Liver (tissue), 9 donors: Measurements from ENCODE around the gene NAV2. TPM values are rescaled to one million over a fixed set of nuclear protein-coding genes. Genes with fewer than 3 reads are reported as not detected.

Experiments
- DNase-seq: peaks from one replicate; pipeline ENCODE4 v3.0.0-alpha.2; 2017; ENCODE audit warnings: low spot score
- H3K27ac ChIP-seq, 2 donors: one replicate each; pipeline ENCODE4 v1.7.0; 2013; ENCODE audit warnings: inconsistent platforms in 2 of 2, low read length in 2 of 2, control low read depth in 1 of 2, low read depth in 1 of 2, mild to moderate bottlenecking in 1 of 2
- H3K27me3 ChIP-seq, 4 donors: one replicate each; pipeline versions ENCODE4 v1.6.1 to v1.7.0; 2013; ENCODE audit warnings: low read length in 3 of 4, inconsistent platforms in 1 of 4, mild to moderate bottlenecking in 1 of 4, moderate library complexity in 1 of 4; ENCODE audit not compliant: control insufficient read depth in 4 of 4, insufficient read depth in 4 of 4
- H3K36me3 ChIP-seq, 4 donors: one replicate each; pipeline versions ENCODE4 v1.6.1 to v1.7.0; 2013; ENCODE audit warnings: low read length in 3 of 4, mild to moderate bottlenecking in 3 of 4, low read depth in 1 of 4, moderate library complexity in 1 of 4; ENCODE audit not compliant: control insufficient read depth in 4 of 4, insufficient read depth in 3 of 4
- H3K4me1 ChIP-seq, 4 donors: one replicate each; pipeline versions ENCODE4 v1.6.1 to v1.7.0; 2013; ENCODE audit warnings: low read length in 3 of 4, mild to moderate bottlenecking in 3 of 4, moderate library complexity in 1 of 4; ENCODE audit not compliant: control insufficient read depth in 4 of 4, insufficient read depth in 4 of 4
- H3K4me3 ChIP-seq, 3 donors: one replicate each; pipeline versions ENCODE4 v1.6.1 to v1.7.0; 2013; ENCODE audit warnings: low read length in 3 of 3, control low read depth in 1 of 3, low read depth in 1 of 3, mild to moderate bottlenecking in 1 of 3
- H3K9ac ChIP-seq, 2 donors: one replicate each; pipeline ENCODE4 v1.7.0; 2013; ENCODE audit warnings: low read length in 2 of 2, mild to moderate bottlenecking in 2 of 2, moderate library complexity in 2 of 2, control low read depth in 1 of 2, low read depth in 1 of 2
- H3K9me3 ChIP-seq, 4 donors: one replicate each; pipeline versions ENCODE4 v1.6.1 to v1.7.0; 2013; ENCODE audit warnings: low read length in 3 of 4; ENCODE audit not compliant: control insufficient read depth in 4 of 4
- EGR1 ChIP-seq, 2 donors: IDR thresholded peaks; 2 replicates each; pipeline ENCODE4 v1.6.1; 2016 to 2018; ENCODE audit warnings: antibody characterized with exemption in 2 of 2, low read depth in 2 of 2
- FOXA1 ChIP-seq: IDR thresholded peaks from 2 replicates; pipeline ENCODE4 v1.6.1; 2016; ENCODE audit warnings: antibody characterized with exemption
- FOXA2 ChIP-seq: IDR thresholded peaks from 2 replicates; pipeline ENCODE4 v1.6.1; 2016; ENCODE audit warnings: antibody characterized with exemption
- GABPA ChIP-seq, 2 donors: IDR thresholded peaks in 1 of 2; conservative IDR thresholded peaks in 1 of 2; 2 replicates each; pipeline ENCODE4 v1.6.1; 2016; ENCODE audit warnings: antibody characterized with exemption in 2 of 2, mild to moderate bottlenecking in 1 of 2, moderate library complexity in 1 of 2
- HNF4A ChIP-seq, 2 donors: conservative IDR thresholded peaks; 2 replicates each; pipeline ENCODE4 v1.6.1; 2016; ENCODE audit warnings: antibody characterized with exemption in 2 of 2, mild to moderate bottlenecking in 2 of 2
- HNF4G ChIP-seq: IDR thresholded peaks from 2 replicates; pipeline ENCODE4 v1.6.1; 2016; ENCODE audit warnings: antibody characterized with exemption
- JUND ChIP-seq, 2 donors: IDR thresholded peaks; 2 replicates each; pipeline ENCODE4 v1.6.1; 2016; ENCODE audit warnings: antibody characterized with exemption in 2 of 2
- NR2F2 ChIP-seq: IDR thresholded peaks from 2 replicates; pipeline ENCODE4 v1.6.1; 2016; ENCODE audit warnings: antibody characterized with exemption
- RAD21 ChIP-seq, 2 donors: IDR thresholded peaks; 2 replicates each; pipeline ENCODE4 v1.6.1; 2016; ENCODE audit warnings: antibody characterized with exemption in 2 of 2, mild to moderate bottlenecking in 2 of 2
- RXRA ChIP-seq, 2 donors: IDR thresholded peaks; 2 replicates each; pipeline ENCODE4 v1.6.1; 2017 to 2018; ENCODE audit warnings: antibody characterized with exemption in 2 of 2, mild to moderate bottlenecking in 1 of 2
- SP1 ChIP-seq: IDR thresholded peaks from 2 replicates; pipeline ENCODE4 v1.6.1; 2018; ENCODE audit warnings: antibody characterized with exemption, mild to moderate bottlenecking
- TAF1 ChIP-seq: conservative IDR thresholded peaks from 2 replicates; pipeline ENCODE4 v1.6.1; 2016; ENCODE audit warnings: antibody characterized with exemption, mild to moderate bottlenecking
- YY1 ChIP-seq: IDR thresholded peaks from 2 replicates; pipeline ENCODE4 v1.6.1; 2016; ENCODE audit warnings: antibody characterized with exemption, mild to moderate bottlenecking
- WGBS: extraction: QIAGEN DNeasy Blood & Tissue Kit; methylation state at CpG from one replicate; pipeline ENCODE4 v1.1.7; 2013; 5-methylcytosine and 5-hydroxymethylcytosine counted together
- polyA plus RNA-seq, 2 donors: library from polyadenylated mRNA; stranded (reverse) in 1 of 2; unstranded in 1 of 2; fragments of 200-250 nt in 1 of 2; fragments of >200 nt in 1 of 2; fragmentation: Nextera tagmentation in 1 of 2; extraction: Ambion mirVana in 1 of 2; gene quantifications; one replicate each; pipeline versions ENCODE4 v1.2.1 to v1.2.3, GENCODE V29; 2013 to 2015
- total RNA-seq, 2 donors: library from RNA; depleted of rRNA; stranded (reverse); fragments of >200 nt; gene quantifications; one replicate each; pipeline ENCODE4 v1.2.3, GENCODE V29; 2014
- TF ChIP-seq, protein P1 (sequence below): IDR thresholded peaks from 2 replicates; pipeline ENCODE4 v1.6.1; 2016; ENCODE audit warnings: antibody characterized with exemption, mild to moderate bottlenecking
- TF ChIP-seq, protein P2 (sequence below): IDR thresholded peaks from 2 replicates; pipeline ENCODE4 v1.6.1; 2016; ENCODE audit warnings: antibody characterized with exemption
- TF ChIP-seq, protein P3 (sequence below): IDR thresholded peaks from 2 replicates; pipeline ENCODE4 v1.6.1; 2016; ENCODE audit warnings: antibody characterized with exemption
- TF ChIP-seq, protein P4 (sequence below): fragments of 150-350 bp; IDR thresholded peaks from 2 replicates; pipeline ENCODE4 v1.5.1; 2017; ENCODE audit warnings: improper control_type of control experiment, low read depth, low read length; ENCODE audit not compliant: missing input control
- TF ChIP-seq, protein P5 (sequence below): IDR thresholded peaks from 2 replicates; pipeline ENCODE4 v1.6.1; 2016; ENCODE audit warnings: antibody characterized with exemption
- donor health status: healthy.
- donor health status: healthy.
- donor health status: healthy.
- donor health status: healthy.
- donor health status: healthy.

NAV2 gene
- total and polyA plus RNA-seq, 4 donors: 6.3 to 20.5 (median 11.6) TPM

DNA sequence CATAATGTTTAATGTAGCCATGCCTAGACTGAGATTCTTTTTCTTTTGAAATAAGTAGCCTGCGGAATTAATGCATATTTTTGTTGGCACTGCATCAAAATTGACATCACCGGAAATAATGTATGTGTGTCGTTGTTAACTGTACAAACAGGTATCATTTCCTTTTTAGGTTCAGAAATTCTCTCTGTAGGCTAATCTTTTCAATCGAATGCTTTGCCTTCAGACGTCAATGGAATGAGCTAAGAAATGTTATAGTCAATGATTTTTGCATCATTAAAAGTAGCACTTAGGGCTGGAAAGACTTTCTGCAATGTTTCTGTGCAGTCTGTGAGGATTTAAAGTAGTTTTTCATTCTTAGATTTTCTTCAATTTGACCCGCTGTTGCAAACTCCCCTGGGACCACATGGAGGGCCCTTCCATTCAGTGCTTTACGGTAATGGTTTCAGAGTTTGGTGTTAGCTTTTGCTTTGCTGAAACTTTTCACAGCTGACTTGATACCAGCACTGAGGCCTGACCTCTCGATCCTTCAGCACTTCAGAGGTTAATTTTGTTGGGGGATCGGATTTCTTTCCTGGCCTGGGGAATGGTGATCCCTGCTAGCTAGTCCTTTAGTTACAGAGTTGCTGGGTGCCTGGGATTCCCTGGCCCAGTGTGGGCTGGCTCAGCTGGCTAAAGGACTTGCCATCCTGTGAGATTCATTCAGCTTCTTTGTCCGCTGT, 309.9 kb downstream of the NAV2 start:
- 62% methylated on average over 10 of the region's 10 CpGs for WGBS
- no peaks in the 10 kb centered on the region for H3K27me3 ChIP-seq
- H3K4me1 ChIP-seq: peaks cover 2 to 49% (median 7%) of the 10 kb centered on the region in 4 donors
- no peaks in the 10 kb centered on the region for H3K36me3 ChIP-seq
- peak overlapping the region; percentile 56 to 73 for H3K9ac ChIP-seq
- no peak for DNase-seq
- TF ChIP-seq RAD21 (IDR thresholded peaks at IDR 0.05) (peak in 1 of 2 donors; percentile 56), TAF1 (peak; percentile 74), HNF4G (peak; percentile 25), SP1 (peak; percentile 6), YY1 (peak; percentile 86), FOXA2 (no peak), RXRA (IDR thresholded peaks at IDR 0.05) (peak in 1 of 2 donors; percentile 11), NR2F2 (peak; percentile 61), FOXA1 (no peak), EGR1 (IDR thresholded peaks at IDR 0.05; ENCODE audit: low read depth in 2 of 2) (no peak), JUND (IDR thresholded peaks at IDR 0.05) (no peak), GABPA (IDR thresholded peaks at IDR 0.05 in 1 of 2, conservative IDR thresholded peaks at IDR 0.05 in 1 of 2) (no peak), HNF4A (conservative IDR thresholded peaks at IDR 0.05) (peak in 1 of 2 donors; percentile 30)
- TF ChIP-seq, protein P1, sequence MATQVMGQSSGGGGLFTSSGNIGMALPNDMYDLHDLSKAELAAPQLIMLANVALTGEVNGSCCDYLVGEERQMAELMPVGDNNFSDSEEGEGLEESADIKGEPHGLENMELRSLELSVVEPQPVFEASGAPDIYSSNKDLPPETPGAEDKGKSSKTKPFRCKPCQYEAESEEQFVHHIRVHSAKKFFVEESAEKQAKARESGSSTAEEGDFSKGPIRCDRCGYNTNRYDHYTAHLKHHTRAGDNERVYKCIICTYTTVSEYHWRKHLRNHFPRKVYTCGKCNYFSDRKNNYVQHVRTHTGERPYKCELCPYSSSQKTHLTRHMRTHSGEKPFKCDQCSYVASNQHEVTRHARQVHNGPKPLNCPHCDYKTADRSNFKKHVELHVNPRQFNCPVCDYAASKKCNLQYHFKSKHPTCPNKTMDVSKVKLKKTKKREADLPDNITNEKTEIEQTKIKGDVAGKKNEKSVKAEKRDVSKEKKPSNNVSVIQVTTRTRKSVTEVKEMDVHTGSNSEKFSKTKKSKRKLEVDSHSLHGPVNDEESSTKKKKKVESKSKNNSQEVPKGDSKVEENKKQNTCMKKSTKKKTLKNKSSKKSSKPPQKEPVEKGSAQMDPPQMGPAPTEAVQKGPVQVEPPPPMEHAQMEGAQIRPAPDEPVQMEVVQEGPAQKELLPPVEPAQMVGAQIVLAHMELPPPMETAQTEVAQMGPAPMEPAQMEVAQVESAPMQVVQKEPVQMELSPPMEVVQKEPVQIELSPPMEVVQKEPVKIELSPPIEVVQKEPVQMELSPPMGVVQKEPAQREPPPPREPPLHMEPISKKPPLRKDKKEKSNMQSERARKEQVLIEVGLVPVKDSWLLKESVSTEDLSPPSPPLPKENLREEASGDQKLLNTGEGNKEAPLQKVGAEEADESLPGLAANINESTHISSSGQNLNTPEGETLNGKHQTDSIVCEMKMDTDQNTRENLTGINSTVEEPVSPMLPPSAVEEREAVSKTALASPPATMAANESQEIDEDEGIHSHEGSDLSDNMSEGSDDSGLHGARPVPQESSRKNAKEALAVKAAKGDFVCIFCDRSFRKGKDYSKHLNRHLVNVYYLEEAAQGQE: peak; percentile 63
- TF ChIP-seq, protein P2, sequence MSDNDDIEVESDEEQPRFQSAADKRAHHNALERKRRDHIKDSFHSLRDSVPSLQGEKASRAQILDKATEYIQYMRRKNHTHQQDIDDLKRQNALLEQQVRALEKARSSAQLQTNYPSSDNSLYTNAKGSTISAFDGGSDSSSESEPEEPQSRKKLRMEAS: no peak
- TF ChIP-seq, protein P3, sequence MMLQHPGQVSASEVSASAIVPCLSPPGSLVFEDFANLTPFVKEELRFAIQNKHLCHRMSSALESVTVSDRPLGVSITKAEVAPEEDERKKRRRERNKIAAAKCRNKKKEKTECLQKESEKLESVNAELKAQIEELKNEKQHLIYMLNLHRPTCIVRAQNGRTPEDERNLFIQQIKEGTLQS: no peak
- TF ChIP-seq, protein P4, sequence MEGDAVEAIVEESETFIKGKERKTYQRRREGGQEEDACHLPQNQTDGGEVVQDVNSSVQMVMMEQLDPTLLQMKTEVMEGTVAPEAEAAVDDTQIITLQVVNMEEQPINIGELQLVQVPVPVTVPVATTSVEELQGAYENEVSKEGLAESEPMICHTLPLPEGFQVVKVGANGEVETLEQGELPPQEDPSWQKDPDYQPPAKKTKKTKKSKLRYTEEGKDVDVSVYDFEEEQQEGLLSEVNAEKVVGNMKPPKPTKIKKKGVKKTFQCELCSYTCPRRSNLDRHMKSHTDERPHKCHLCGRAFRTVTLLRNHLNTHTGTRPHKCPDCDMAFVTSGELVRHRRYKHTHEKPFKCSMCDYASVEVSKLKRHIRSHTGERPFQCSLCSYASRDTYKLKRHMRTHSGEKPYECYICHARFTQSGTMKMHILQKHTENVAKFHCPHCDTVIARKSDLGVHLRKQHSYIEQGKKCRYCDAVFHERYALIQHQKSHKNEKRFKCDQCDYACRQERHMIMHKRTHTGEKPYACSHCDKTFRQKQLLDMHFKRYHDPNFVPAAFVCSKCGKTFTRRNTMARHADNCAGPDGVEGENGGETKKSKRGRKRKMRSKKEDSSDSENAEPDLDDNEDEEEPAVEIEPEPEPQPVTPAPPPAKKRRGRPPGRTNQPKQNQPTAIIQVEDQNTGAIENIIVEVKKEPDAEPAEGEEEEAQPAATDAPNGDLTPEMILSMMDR: peak; percentile 3
- TF ChIP-seq, protein P5, sequence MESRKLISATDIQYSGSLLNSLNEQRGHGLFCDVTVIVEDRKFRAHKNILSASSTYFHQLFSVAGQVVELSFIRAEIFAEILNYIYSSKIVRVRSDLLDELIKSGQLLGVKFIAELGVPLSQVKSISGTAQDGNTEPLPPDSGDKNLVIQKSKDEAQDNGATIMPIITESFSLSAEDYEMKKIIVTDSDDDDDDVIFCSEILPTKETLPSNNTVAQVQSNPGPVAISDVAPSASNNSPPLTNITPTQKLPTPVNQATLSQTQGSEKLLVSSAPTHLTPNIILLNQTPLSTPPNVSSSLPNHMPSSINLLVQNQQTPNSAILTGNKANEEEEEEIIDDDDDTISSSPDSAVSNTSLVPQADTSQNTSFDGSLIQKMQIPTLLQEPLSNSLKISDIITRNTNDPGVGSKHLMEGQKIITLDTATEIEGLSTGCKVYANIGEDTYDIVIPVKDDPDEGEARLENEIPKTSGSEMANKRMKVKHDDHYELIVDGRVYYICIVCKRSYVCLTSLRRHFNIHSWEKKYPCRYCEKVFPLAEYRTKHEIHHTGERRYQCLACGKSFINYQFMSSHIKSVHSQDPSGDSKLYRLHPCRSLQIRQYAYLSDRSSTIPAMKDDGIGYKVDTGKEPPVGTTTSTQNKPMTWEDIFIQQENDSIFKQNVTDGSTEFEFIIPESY: no peak
- peak overlapping the region; percentile 33 to 54 (median 42) for H3K4me3 ChIP-seq
- peak overlapping the region; percentile 86 to 88 for H3K27ac ChIP-seq
- no peaks in the 10 kb centered on the region for H3K9me3 ChIP-seq
